NCI-H774 (cell line): ENCODE results near the gene CDH19.

Experiments
- DNase-seq: peaks from one replicate; lab custom pipeline; 2025; lab: John Stamatoyannopoulos, UW

CDH19 gene

GRCh38 chr18:66603941-66604627 is at the start of gene CDH19:
CDH19 (minus strand) TSS chr18:66604090; CDS start chr18:66572204, 31,886 bp downstream.
- DNase-seq, result no peak

GRCh38 chr18:66647671-66648070 is 43.8 kb upstream of the CDH19 start:
- DNase-seq, result no peak

GRCh38 chr18:66646609-66647008 is 42.7 kb upstream of the CDH19 start:
- no peak for DNase-seq

- no peak for DNase-seq
These were observed 42.1 kb upstream of the CDH19 start for GRCh38 chr18:66645983-66646382.

- no peak for DNase-seq
These were observed 37.2 kb upstream of the CDH19 start for GRCh38 chr18:66641056-66641455.

GRCh38 chr18:66640431-66640830 is 36.5 kb upstream of the CDH19 start:
- DNase-seq, result no peak

GRCh38 chr18:66638856-66639629 is 35.2 kb upstream of the CDH19 start:
- DNase-seq, result no peak

GRCh38 chr18:66635342-66635741 is 31.5 kb upstream of the CDH19 start:
- no peak for DNase-seq

GRCh38 chr18:66632756-66633155 is 28.9 kb upstream of the CDH19 start:
- DNase-seq, result no peak

GRCh38 chr18:66630831-66631230 is 26.9 kb upstream of the CDH19 start:
- DNase-seq, result no peak

GRCh38 chr18:66623821-66624220 is 19.9 kb upstream of the CDH19 start:
- DNase-seq, result no peak

- no peak for DNase-seq
These were observed 18.1 kb upstream of the CDH19 start for GRCh38 chr18:66621816-66622576.

GRCh38 chr18:66616523-66616983 is 12.7 kb upstream of the CDH19 start:
- DNase-seq, result no peak

GRCh38 chr18:66615176-66615575 is 11.3 kb upstream of the CDH19 start:
- DNase-seq, result no peak

GRCh38 chr18:66607632-66608031 is 3.7 kb upstream of the CDH19 start:
- DNase-seq, result no peak

GRCh38 chr18:66601649-66602048 is 2.2 kb downstream of the CDH19 start:
- DNase-seq, result no peak

GRCh38 chr18:66599190-66599589 is 4.7 kb downstream of the CDH19 start:
- DNase-seq, result no peak

GRCh38 chr18:66587430-66587829 is 16.5 kb downstream of the CDH19 start:
- no peak for DNase-seq

GRCh38 chr18:66582211-66582610 is 21.7 kb downstream of the CDH19 start:
- DNase-seq, result no peak

- DNase-seq, result no peak
These were observed 28.6 kb downstream of the CDH19 start for GRCh38 chr18:66575263-66575662.

GRCh38 chr18:66571845-66572244 is 32.0 kb downstream of the CDH19 start:
- DNase-seq, result no peak

- no peak for DNase-seq
These were observed 37.3 kb downstream of the CDH19 start for GRCh38 chr18:66566616-66567015.

- no peak for DNase-seq
These were observed 39.7 kb downstream of the CDH19 start for GRCh38 chr18:66564236-66564635.
